Lung (tissue), 12 donors: ENCODE data around the gene FKBP11. TPM values are rescaled to one million over a fixed set of nuclear protein-coding genes. Genes with fewer than 3 reads are reported as not detected.

Experiments used
- ATAC-seq: fragments of 200-7000 bp; cut with Tn5 transposase; one replicate; pipeline ENCODE4 v1.9.1; 2020; ENCODE audit warnings: moderate number of reproducible peaks; ENCODE audit not compliant: insufficient read depth, low FRiP score
- DNase-seq, 3 donors: peaks; one replicate each; pipeline ENCODE4 v3.0.0-alpha.2; 2013 to 2017
- H3K27ac ChIP-seq, 2 donors: one replicate each; pipeline ENCODE4 v1.5.1; 2013; ENCODE audit warnings: mild to moderate bottlenecking in 2 of 2, moderate library complexity in 2 of 2, control low read depth in 1 of 2, inconsistent platforms in 1 of 2, low read depth in 1 of 2, low read length in 1 of 2
- H3K27me3 ChIP-seq, 3 donors: one replicate each; pipeline ENCODE4 v1.5.1; 2013; ENCODE audit warnings: low read length in 2 of 3; ENCODE audit not compliant: control insufficient read depth in 3 of 3, insufficient read depth in 3 of 3
- H3K36me3 ChIP-seq, 4 donors: one replicate each; pipeline ENCODE4 v1.5.1; 2013; ENCODE audit warnings: low read length in 4 of 4, mild to moderate bottlenecking in 1 of 4, moderate library complexity in 1 of 4; ENCODE audit not compliant: control insufficient read depth in 4 of 4, insufficient read depth in 4 of 4
- H3K4me1 ChIP-seq, 5 donors: one replicate each; pipeline ENCODE4 v1.5.1; 2013; ENCODE audit warnings: low read length in 5 of 5, mild to moderate bottlenecking in 2 of 5, moderate library complexity in 1 of 5; ENCODE audit not compliant: control insufficient read depth in 5 of 5, insufficient read depth in 5 of 5
- H3K4me3 ChIP-seq: one replicate; pipeline ENCODE4 v1.5.1; 2013; ENCODE audit warnings: mild to moderate bottlenecking, control low read depth, moderate library complexity
- H3K9ac ChIP-seq, 2 donors: one replicate each; pipeline ENCODE4 v1.5.1; 2013; ENCODE audit warnings: low read length in 2 of 2, control low read depth in 1 of 2; ENCODE audit not compliant: insufficient read depth in 1 of 2
- H3K9me3 ChIP-seq, 4 donors: one replicate each; pipeline ENCODE4 v1.5.1; 2013; ENCODE audit warnings: low read length in 3 of 4, mild to moderate bottlenecking in 1 of 4, moderate library complexity in 1 of 4; ENCODE audit not compliant: control insufficient read depth in 4 of 4, insufficient read depth in 3 of 4
- CTCF ChIP-seq: IDR thresholded peaks from 2 replicates; pipeline ENCODE4 v1.5.1; 2012; ENCODE audit warnings: mild to moderate bottlenecking; ENCODE audit errors: control extremely low read depth, extremely low read depth
- whole genome bisulfite sequencing, 2 donors: extraction: QIAGEN DNeasy Blood & Tissue Kit; methylation state at CpG; one replicate each; pipeline ENCODE4 v1.1.7; 2013; 5-methylcytosine and 5-hydroxymethylcytosine counted together
- polyA plus RNA-seq, 2 donors: library from polyadenylated mRNA; stranded (reverse); fragments of 200-250 nt; gene quantifications; one replicate each; pipeline ENCODE4 v1.2.1, GENCODE V29; 2013
- total RNA-seq, 2 donors: library from RNA; depleted of rRNA in 1 of 2; stranded (reverse); fragments of >200 nt in 1 of 2; gene quantifications; one replicate each; pipeline ENCODE4 v1.2.1, GENCODE V29; 2014 to 2021
- donor health status: control.
- donor health status: control.
- donor health status: Bipolar disorder and iron deficiency.
- donor health status: healthy.
- donor health status: DM: yes; HTN: yes; CAD: no.

Gene FKBP11
- total and polyA plus RNA-seq, 4 donors, result 13.1 to 69.9 (median 63.1) TPM

DNA sequence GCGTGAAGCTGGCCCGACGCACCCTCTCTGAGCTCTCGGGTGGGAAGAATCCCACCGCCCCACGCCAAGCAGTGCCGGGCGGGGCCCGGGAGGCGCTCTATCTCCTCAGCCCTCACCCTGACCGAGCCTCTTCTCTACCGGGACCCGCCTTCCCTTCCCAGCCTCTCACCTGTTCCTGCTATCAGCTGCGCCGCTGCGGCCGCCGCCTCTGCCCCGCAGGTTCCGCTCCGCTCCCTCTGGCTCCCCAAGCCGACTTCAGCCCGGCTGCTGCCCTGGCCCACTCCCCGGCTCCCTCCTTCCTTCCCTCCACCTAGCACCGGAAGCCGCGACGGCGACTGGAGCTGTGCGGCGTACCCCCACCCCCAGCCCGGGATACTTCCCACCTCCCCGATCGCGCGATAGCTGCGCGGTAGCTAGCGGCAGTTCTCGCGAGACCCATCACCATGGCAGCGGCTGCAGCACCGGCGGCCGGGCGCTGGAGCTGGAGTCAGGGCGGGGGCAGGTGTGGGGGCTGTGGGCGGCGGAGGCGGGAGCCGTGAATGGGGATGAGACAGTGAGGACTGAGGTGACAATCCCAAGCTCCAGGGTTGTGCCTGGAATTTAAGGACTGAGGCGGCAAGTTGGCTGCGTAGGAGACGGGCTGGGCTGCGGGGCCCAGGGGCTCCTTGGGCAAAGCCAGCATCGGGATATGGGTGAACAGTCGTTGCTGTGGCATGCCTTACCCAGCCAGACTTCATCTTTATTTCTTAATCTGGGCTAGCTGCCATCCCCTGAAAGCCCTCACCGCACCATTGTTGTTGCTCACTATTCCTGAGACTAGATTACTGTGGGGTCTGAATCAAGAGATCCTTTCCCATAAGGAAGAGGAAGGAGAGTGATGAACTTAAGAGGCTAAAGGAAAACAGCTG is 32.1 kb upstream of the FKBP11 start, which contains the start of gene ARF3:
TSS of gene ARF3 (minus strand) at position 347 of the 908 bp plus-strand sequence. CDS start 16,392 bp downstream, outside the sequence.
- H3K9me3 ChIP-seq, result no peaks in the 10 kb centered on the region
- H3K4me1 ChIP-seq, result peaks cover 5 to 14% (median 8%) of the 10 kb centered on the region in 5 donors
- TF ChIP-seq CTCF, result no peak
- peak within 1 kb of the TSS; percentile 92 for H3K4me3 ChIP-seq
- 1 to 2% methylated on average over 57 to 58 of the region's 58 CpGs for WGBS, 2 donors
- peaks cover 0 to 9% (median 3%) of the 10 kb centered on the region in 4 donors for H3K36me3 ChIP-seq
- ATAC-seq (peak; percentile 92), DNase-seq (peak; percentile 96 to 97 (median 96))
- peak within 1 kb of the TSS; percentile 48 to 62 for H3K9ac ChIP-seq
- peak within 1 kb of the TSS; percentile 73 to 84 for H3K27ac ChIP-seq
- no peaks in the 10 kb centered on the region for H3K27me3 ChIP-seq

- Histone ChIP-seq H3K4me3 (peak overlapping the region; percentile 92), H3K27ac (peak overlapping the region; percentile 73 to 84), H3K27me3 (no peaks in the 10 kb centered on the region), H3K9me3 (no peaks in the 10 kb centered on the region), H3K9ac (peak overlapping the region; percentile 48 to 62), H3K36me3 (peaks cover 0 to 9% (median 3%) of the 10 kb centered on the region in 4 donors), H3K4me1 (peaks cover 5 to 14% (median 8%) of the 10 kb centered on the region in 5 donors)
- TF ChIP-seq CTCF, result no peak
- ATAC-seq (peak; percentile 87), DNase-seq (peak; percentile 93 to 96 (median 95))
- WGBS, 2 donors, result 2% methylated on average over 29 of the region's 29 CpGs
Observed at GRCh38 chr12:48956279-48957140, 31.2 kb upstream of the FKBP11 start.

GRCh38 chr12:48954841-48955501 is 29.7 kb upstream of the FKBP11 start:
- 14 to 49% methylated on average over 3 of the region's 3 CpGs for WGBS, 2 donors
- DNase-seq (no peak), ATAC-seq (no peak)
- Histone ChIP-seq H3K27ac (no peak overlapping the region), H3K36me3 (peaks cover 0 to 9% (median 3%) of the 10 kb centered on the region in 4 donors), H3K4me3 (no peak overlapping the region), H3K4me1 (peaks cover 5 to 14% (median 8%) of the 10 kb centered on the region in 5 donors), H3K9me3 (no peaks in the 10 kb centered on the region), H3K9ac (no peak overlapping the region), H3K27me3 (no peaks in the 10 kb centered on the region)
- no peak for TF ChIP-seq CTCF
